ENCODE measurements around the gene ADGRE3. TPM values are rescaled to one million over a fixed set of nuclear protein-coding genes. Genes with fewer than 3 reads are reported as not detected.

The ADGRE3 gene
- total and polyA plus RNA-seq, 2 donors (not counting 1 experiment from before 2014, with no cell fraction given) = 0.17 to 0.46 TPM

DNA sequence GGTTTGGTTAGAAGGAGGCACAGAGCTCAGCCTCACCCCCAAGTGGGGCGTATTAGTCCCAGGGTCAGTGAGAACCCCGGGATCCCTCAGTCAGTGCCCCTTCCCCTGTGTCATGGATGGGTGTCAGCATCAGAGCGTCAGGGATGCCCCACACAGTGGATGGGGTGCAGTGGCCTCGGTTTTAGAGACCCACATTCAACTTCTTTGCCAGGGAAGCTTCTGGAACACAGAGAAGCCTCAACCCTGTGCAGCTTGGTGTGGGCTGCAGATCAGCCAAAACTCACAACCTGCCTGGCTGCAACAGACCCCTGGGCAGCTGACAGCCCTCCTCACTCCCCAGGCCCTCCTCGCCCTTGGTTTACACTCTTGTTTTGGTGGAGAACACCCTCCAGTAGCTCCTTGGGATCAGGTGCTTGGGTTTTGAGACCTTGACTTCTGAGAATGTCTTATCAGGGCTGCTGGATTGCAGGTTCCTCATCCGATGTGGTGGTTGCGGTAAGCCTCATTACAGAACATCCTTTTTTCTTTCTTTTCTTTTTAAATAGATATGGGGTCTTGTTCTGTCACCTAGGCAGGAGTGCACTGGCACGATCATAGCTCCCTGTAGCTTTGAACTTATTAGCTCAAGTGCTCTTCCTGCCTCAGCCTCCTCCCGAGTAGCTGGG lies 26.2 kb upstream of the ADGRE3 start:
- ATAC-seq (ENCODE audit: low read depth) = no peak
- Histone ChIP-seq H3K4me2 (replicated peaks; ENCODE audit: low read depth, low read length, poor library complexity, severe bottlenecking) (no peak overlapping the region), H3K27me3 (replicated peaks in 1 of 4; ENCODE audit: control extremely low read depth in 1 of 4, control insufficient read depth in 3 of 4, insufficient read depth in 4 of 4, low read length in 3 of 4) (no peaks in the 10 kb centered on the region), H3K27ac (ENCODE audit: low read length in 2 of 2) (no peak overlapping the region), H4K20me1 (ENCODE audit: control insufficient read depth, insufficient read depth, low read length, poor library complexity, severe bottlenecking) (no peaks in the 10 kb centered on the region), H3K4me3 (ENCODE audit: control extremely low read depth in 1 of 5, extremely low read depth in 1 of 5, insufficient read depth in 1 of 5, low read depth in 2 of 5, low read length in 4 of 5) (no peak overlapping the region), H3K4me1 (ENCODE audit: control insufficient read depth in 2 of 2, insufficient read depth in 2 of 2, low read length in 2 of 2) (no peaks in the 10 kb centered on the region), H3K36me3 (replicated peaks in 1 of 2; ENCODE audit: control extremely low read depth in 1 of 2, control insufficient read depth in 1 of 2, extremely low read depth in 1 of 2, insufficient read depth in 2 of 2, low read length in 1 of 2) (peaks cover 13 to 83% of the 10 kb centered on the region in 2 experiments), H3K9ac (ENCODE audit: low read length) (no peak overlapping the region), H2AFZ (ENCODE audit: insufficient read depth, low read depth, low read length, poor library complexity, severe bottlenecking) (no peak overlapping the region), H3K9me3 (ENCODE audit: control extremely low read depth in 1 of 3, control insufficient read depth in 2 of 3, insufficient read depth in 1 of 3, low read length in 2 of 3) (no peaks in the 10 kb centered on the region), H3K79me2 (ENCODE audit: control insufficient read depth, insufficient read depth, low read length) (no peaks in the 10 kb centered on the region)
- H3K4me3 Mint-ChIP-seq = no peak overlapping the region
- no peak overlapping the region for H3K27ac Mint-ChIP-seq
- no peaks in the 10 kb centered on the region for H3K4me1 Mint-ChIP-seq
- no peaks in the 10 kb centered on the region for H3K9me3 Mint-ChIP-seq (ENCODE audit: insufficient read depth)
- WGBS (ENCODE audit: insufficient coverage) = 94% methylated on average over 7 of the region's 9 CpGs
- ChIA-PET POLR2A (no interaction called here), CTCF (interaction anchor here (0.8 to 1.7 kb wide), 2 partner anchors 11 to 144 kb away, joined by 3 to 4 read pairs; partner anchors contain the start of gene ZNF333)
- intact Hi-C loops (cut with micrococcal nuclease) = no loop called here
- DNase-seq = no peak
- TF ChIP-seq, protein P1, sequence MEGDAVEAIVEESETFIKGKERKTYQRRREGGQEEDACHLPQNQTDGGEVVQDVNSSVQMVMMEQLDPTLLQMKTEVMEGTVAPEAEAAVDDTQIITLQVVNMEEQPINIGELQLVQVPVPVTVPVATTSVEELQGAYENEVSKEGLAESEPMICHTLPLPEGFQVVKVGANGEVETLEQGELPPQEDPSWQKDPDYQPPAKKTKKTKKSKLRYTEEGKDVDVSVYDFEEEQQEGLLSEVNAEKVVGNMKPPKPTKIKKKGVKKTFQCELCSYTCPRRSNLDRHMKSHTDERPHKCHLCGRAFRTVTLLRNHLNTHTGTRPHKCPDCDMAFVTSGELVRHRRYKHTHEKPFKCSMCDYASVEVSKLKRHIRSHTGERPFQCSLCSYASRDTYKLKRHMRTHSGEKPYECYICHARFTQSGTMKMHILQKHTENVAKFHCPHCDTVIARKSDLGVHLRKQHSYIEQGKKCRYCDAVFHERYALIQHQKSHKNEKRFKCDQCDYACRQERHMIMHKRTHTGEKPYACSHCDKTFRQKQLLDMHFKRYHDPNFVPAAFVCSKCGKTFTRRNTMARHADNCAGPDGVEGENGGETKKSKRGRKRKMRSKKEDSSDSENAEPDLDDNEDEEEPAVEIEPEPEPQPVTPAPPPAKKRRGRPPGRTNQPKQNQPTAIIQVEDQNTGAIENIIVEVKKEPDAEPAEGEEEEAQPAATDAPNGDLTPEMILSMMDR (IDR thresholded peaks at IDR 0.05) = no peak
- TF ChIP-seq EZH2 (IDR thresholded peaks at IDR 0.05; ENCODE audit: borderline replicate concordance, insufficient read depth, low read depth, low read length, poor library complexity, severe bottlenecking) = no peak
- no peaks in the 10 kb centered on the region for H3K27me3 Mint-ChIP-seq

DNA sequence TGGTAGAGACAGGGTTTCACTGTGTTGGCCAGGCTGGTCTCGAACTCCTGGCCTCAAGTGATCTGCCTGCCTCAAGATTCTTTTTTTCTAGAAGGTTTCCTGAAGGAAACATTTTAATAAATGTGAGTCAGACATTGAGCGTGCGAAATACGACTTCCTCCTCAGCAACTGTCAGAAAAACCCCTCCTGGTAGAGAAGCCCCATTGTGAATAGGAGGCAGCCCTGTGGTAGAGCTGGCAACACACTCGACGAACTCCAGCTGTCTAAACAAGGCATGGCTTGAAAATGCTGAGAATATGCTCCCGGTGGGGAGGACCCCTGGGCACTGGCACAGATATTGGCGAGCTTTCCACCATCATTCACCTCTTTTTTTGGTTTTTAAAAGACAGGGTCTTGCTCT lies 25.0 kb upstream of the ADGRE3 start:
- Histone ChIP-seq H3K4me1 (ENCODE audit: control insufficient read depth in 2 of 2, insufficient read depth in 2 of 2, low read length in 2 of 2) (no peaks in the 10 kb centered on the region), H3K27ac (ENCODE audit: low read length in 2 of 2) (no peak overlapping the region), H2AFZ (ENCODE audit: insufficient read depth, low read depth, low read length, poor library complexity, severe bottlenecking) (no peak overlapping the region), H3K79me2 (ENCODE audit: control insufficient read depth, insufficient read depth, low read length) (no peaks in the 10 kb centered on the region), H3K9ac (ENCODE audit: low read length) (no peak overlapping the region), H4K20me1 (ENCODE audit: control insufficient read depth, insufficient read depth, low read length, poor library complexity, severe bottlenecking) (no peaks in the 10 kb centered on the region), H3K4me3 (ENCODE audit: control extremely low read depth in 1 of 5, extremely low read depth in 1 of 5, insufficient read depth in 1 of 5, low read depth in 2 of 5, low read length in 4 of 5) (no peak overlapping the region), H3K27me3 (replicated peaks in 1 of 4; ENCODE audit: control extremely low read depth in 1 of 4, control insufficient read depth in 3 of 4, insufficient read depth in 4 of 4, low read length in 3 of 4) (no peaks in the 10 kb centered on the region), H3K9me3 (ENCODE audit: control extremely low read depth in 1 of 3, control insufficient read depth in 2 of 3, insufficient read depth in 1 of 3, low read length in 2 of 3) (no peaks in the 10 kb centered on the region), H3K36me3 (replicated peaks in 1 of 2; ENCODE audit: control extremely low read depth in 1 of 2, control insufficient read depth in 1 of 2, extremely low read depth in 1 of 2, insufficient read depth in 2 of 2, low read length in 1 of 2) (peaks cover 16 to 81% of the 10 kb centered on the region in 2 experiments), H3K4me2 (replicated peaks; ENCODE audit: low read depth, low read length, poor library complexity, severe bottlenecking) (no peak overlapping the region)
- Mint-ChIP-seq H3K27me3 (no peaks in the 10 kb centered on the region), H3K4me1 (no peaks in the 10 kb centered on the region), H3K27ac (no peak overlapping the region), H3K4me3 (no peak overlapping the region), H3K9me3 (ENCODE audit: insufficient read depth) (no peaks in the 10 kb centered on the region)
- DNase-seq = no peak
- no peak for ATAC-seq (ENCODE audit: low read depth)
- 88% methylated on average over 4 of the region's 8 CpGs for WGBS (ENCODE audit: insufficient coverage)
- TF ChIP-seq, protein P1 (IDR thresholded peaks at IDR 0.05) = no peak
- TF ChIP-seq EZH2 (IDR thresholded peaks at IDR 0.05; ENCODE audit: borderline replicate concordance, insufficient read depth, low read depth, low read length, poor library complexity, severe bottlenecking) = no peak
- intact Hi-C loops (cut with micrococcal nuclease) = no loop called here
- ChIA-PET CTCF (no interaction called here), POLR2A (no interaction called here)
